H1 (cell line): ENCODE data around the gene POLA1. TPM values are rescaled to one million over a fixed set of nuclear protein-coding genes. Genes with fewer than 3 reads are reported as not detected.

Experiments used
- JUN ChIP-seq: IDR thresholded peaks from 2 replicates; pipeline ENCODE4 v1.6.1; 2011; ENCODE audit warnings: low read depth, mild to moderate bottlenecking, improper control_type of control experiment, low read length
- KDM5A ChIP-seq: fragments of 200-600 bp; IDR thresholded peaks from 2 replicates; pipeline ENCODE4 v1.7.1; 2012; ENCODE audit warnings: mild to moderate bottlenecking, low read length, inconsistent platforms, mixed read lengths
- polyA plus RNA-seq, 7 experiments: library from polyadenylated mRNA; depleted of rRNA in 3 of 7; stranded (reverse) in 5 of 7; unstranded in 2 of 7; fragments of >200 nt in 5 of 7; fragments of 200-250 nt in 2 of 7; gene quantifications; 1 replicate in 5 of 7; 2 replicates in 1 of 7; 4 replicates in 1 of 7; pipeline versions ENCODE4 v1.2.1 to v1.2.3, GENCODE V29; 2011 to 2013; ENCODE audit warnings: missing spikeins in 2 of 7, mixed read lengths in 2 of 7
- total RNA-seq: library from RNA; stranded (reverse); fragmentation: NEBNext Ultra II Directional; extraction: Animal tissue kit (Norgen Biotek cat#: 25700); gene quantifications from 2 replicates; pipeline ENCODE4 v1.2.1, GENCODE V29; 2021

Gene POLA1
- total and polyA plus RNA-seq, 2 of the 8 experiments (the other 6 are each of a cell fraction or from before 2014, with no cell fraction given) = 5.6 to 34.9 TPM

- TF ChIP-seq KDM5A (no peak), JUN (no peak)
- TF ChIP-seq, all 59 proteins: peak for 0
Measured at GRCh38 chrX:24718771-24719170, 25.1 kb downstream of the POLA1 start (continued).
